HEK293T (cell line): ENCODE data around the gene HLA-DRB5.

Experiments
- ARNT ChIP-seq: fragments of 450-650 bp; IDR thresholded peaks from 2 replicates; pipeline ENCODE4 v1.6.1; 2017; ENCODE audit warnings: mild to moderate bottlenecking
- BHLHE40 ChIP-seq: fragments of 450-650 bp; IDR thresholded peaks from 2 replicates; pipeline ENCODE4 v1.6.1; 2016; ENCODE audit warnings: mild to moderate bottlenecking, moderate library complexity, borderline replicate concordance
- CTBP1 ChIP-seq: fragments of 450-650 bp; IDR thresholded peaks from 2 replicates; pipeline ENCODE4 v1.6.1; 2016; ENCODE audit warnings: borderline replicate concordance
- ELF4 ChIP-seq: fragments of 450-650 bp; IDR thresholded peaks from 2 replicates; pipeline ENCODE4 v1.6.1; 2017; ENCODE audit warnings: antibody characterized with exemption
- FOXA1 ChIP-seq: fragments of 450-650 bp; IDR thresholded peaks from 2 replicates; pipeline ENCODE4 v1.6.1; 2016; ENCODE audit warnings: mild to moderate bottlenecking
- FOXK2 ChIP-seq: fragments of 450-650 bp; IDR thresholded peaks from 2 replicates; pipeline ENCODE4 v1.6.1; 2016; ENCODE audit warnings: mild to moderate bottlenecking
- FOXM1 ChIP-seq: fragments of 450-650 bp; IDR thresholded peaks from 2 replicates; pipeline ENCODE4 v1.6.1; 2017; ENCODE audit warnings: mild to moderate bottlenecking, borderline replicate concordance
- HDGF ChIP-seq: fragments of 450-650 bp; IDR thresholded peaks from 2 replicates; pipeline ENCODE4 v1.6.1; 2017; ENCODE audit warnings: antibody characterized with exemption, borderline replicate concordance
- LEF1 ChIP-seq: fragments of 450-650 bp; IDR thresholded peaks from 2 replicates; pipeline ENCODE4 v1.6.1; 2017; ENCODE audit warnings: mild to moderate bottlenecking, borderline replicate concordance
- NFRKB ChIP-seq: fragments of 450-650 bp; IDR thresholded peaks from 2 replicates; pipeline ENCODE4 v1.6.1; 2016; ENCODE audit warnings: mild to moderate bottlenecking, moderate library complexity
- SP1 ChIP-seq: fragments of 450-650 bp; IDR thresholded peaks from 2 replicates; pipeline ENCODE4 v1.6.1; 2017
- SUZ12 ChIP-seq: fragments of 450-650 bp; IDR thresholded peaks from 2 replicates; pipeline ENCODE4 v1.6.1; 2016; ENCODE audit warnings: mild to moderate bottlenecking
- ZNF384 ChIP-seq: fragments of 450-650 bp; IDR thresholded peaks from 2 replicates; pipeline ENCODE4 v1.6.1; 2016
- TF ChIP-seq, protein P1 (sequence below): fragments of 450-650 bp; IDR thresholded peaks from 2 replicates; pipeline ENCODE4 v1.6.1; 2016

DNA sequence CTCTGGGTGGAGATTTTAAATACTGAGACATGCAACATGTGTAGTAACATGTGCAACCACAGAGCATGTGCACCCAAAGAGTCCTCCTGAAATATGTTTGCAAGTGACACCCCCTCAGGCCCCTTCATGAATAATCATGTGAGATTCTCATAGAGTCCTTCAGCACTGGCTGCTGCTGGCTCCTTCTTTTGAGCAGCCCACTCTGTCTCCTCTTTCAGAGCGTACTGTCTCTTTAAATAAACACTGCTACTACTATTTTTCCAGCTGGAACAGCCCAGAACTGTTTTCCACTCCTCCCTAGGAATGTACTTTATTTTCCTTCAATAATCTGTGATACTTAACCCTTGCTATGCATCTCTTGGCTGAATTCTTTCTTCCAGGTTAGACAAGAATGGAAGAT lies 42.0 kb downstream of the HLA-DRB5 start:
- TF ChIP-seq SP1 (no peak), ZNF384 (no peak), HDGF (no peak), NFRKB (no peak), FOXM1 (no peak), ARNT (no peak), CTBP1 (no peak), ELF4 (no peak), BHLHE40 (no peak), SUZ12 (no peak), FOXA1 (no peak), FOXK2 (no peak), LEF1 (no peak)
- TF ChIP-seq, protein P1, sequence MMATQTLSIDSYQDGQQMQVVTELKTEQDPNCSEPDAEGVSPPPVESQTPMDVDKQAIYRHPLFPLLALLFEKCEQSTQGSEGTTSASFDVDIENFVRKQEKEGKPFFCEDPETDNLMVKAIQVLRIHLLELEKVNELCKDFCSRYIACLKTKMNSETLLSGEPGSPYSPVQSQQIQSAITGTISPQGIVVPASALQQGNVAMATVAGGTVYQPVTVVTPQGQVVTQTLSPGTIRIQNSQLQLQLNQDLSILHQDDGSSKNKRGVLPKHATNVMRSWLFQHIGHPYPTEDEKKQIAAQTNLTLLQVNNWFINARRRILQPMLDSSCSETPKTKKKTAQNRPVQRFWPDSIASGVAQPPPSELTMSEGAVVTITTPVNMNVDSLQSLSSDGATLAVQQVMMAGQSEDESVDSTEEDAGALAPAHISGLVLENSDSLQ: no peak
